Fibroblast of skin of back (primary cell): Measurements from ENCODE around the gene CCDC138. TPM values are rescaled to one million over a fixed set of nuclear protein-coding genes. Genes with fewer than 3 reads are reported as not detected.
"Not testable (repeated sequence)": the region's sequence is repeated elsewhere in the genome, so short reads cannot be mapped to it uniquely, and the experiment has no call there.

ENCODE experiments used
- DNase-seq: peaks from one replicate; pipeline ENCODE4 v3.0.0-alpha.2; 2013
- polyA plus RNA-seq, 2 experiments: library from polyadenylated mRNA; unstranded; fragments of 120-200 nt; gene quantifications; one replicate each; pipeline ENCODE4 v1.2.1, GENCODE V29; 2013; ENCODE audit not compliant: insufficient read length in 2 of 2

CCDC138 gene, protein sequence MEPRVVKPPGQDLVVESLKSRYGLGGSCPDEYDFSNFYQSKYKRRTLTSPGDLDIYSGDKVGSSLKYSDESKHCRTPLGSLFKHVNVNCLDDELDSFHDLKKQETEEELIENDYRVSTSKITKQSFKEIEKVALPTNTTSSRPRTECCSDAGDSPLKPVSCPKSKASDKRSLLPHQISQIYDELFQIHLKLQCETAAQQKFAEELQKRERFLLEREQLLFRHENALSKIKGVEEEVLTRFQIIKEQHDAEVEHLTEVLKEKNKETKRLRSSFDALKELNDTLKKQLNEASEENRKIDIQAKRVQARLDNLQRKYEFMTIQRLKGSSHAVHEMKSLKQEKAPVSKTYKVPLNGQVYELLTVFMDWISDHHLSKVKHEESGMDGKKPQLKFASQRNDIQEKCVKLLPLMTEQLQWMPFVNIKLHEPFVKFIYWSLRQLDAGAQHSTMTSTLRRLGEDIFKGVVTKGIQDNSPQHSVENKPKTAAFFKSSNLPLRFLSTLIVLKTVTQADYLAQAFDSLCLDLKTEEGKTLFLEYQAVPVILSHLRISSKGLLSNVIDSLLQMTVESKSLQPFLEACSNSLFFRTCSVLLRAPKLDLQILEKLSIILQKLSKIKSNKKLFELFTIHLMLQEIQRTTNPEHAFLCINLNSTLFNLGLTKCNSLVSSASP
- polyA plus RNA-seq (2013, experiment 1 of 2; ENCODE audit: insufficient read length), result 3.9 TPM
- 1.8 TPM for polyA plus RNA-seq (2013, experiment 2 of 2; ENCODE audit: insufficient read length)

DNA sequence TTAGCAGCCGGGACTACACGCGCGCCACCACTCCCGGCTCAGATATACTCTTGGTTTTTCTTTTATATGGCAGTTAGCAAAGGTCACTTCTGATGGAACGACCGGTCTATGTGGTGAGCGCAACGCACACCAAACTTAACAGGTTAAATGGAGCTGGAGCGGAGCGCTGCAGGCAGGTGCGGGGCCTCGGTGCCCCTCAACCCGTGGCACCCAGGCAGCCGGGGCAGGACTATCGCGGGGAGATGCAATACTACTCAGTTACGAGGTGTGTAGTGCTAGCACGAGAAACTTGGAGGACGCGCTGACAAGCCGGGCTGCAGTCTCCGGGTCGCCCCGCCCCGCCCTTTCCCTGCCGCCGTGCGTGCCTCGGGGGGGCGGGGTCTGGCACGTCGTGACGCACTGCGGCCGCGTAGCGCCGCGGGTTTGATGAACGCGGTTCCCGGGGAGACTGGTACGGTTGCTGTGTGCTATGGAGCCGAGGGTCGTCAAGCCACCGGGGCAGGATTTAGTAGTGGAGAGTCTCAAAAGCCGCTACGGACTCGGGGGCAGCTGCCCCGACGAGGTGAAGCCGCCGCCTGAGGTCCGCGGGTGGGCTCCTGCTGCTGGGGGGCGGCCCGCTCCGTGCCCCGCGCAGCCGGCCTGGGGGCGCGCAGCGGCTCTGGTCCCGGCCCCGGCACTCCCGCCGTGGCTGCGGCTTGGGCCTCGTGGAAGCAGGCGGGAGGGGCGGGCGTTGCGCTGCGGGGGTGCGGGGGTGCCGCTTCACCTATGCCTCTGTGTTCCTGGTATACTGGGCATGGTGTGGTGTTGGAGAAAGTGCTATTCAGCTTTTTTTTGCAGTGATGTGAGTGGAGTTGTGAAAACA lies at the start of gene CCDC138:
CCDC138 (plus strand) TSS at position 418 of the 862 bp plus-strand sequence; CDS start at position 470, 52 bp downstream.
- peak; percentile 87 for DNase-seq

DNA sequence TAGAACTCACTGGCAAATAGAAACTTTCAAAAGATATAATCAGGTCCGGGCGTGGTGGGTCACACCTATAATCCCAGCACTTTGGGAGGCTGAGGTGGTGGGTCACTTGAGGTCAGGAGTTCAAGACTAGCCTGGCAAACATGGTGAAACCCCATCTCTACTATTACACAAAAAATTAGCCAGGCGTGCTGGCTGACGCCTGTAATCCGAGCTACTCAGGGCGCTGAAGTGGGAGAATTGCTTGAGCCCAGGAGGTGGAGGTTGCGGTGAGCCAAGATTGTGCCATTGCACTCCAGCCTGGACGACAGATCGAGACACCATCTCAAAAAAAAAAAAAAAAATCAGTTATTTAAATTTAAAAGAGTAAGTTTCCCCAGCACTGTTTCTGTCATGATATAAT lies 28.6 kb upstream of the CCDC138 start:
- not testable (repeated sequence) for DNase-seq

DNA sequence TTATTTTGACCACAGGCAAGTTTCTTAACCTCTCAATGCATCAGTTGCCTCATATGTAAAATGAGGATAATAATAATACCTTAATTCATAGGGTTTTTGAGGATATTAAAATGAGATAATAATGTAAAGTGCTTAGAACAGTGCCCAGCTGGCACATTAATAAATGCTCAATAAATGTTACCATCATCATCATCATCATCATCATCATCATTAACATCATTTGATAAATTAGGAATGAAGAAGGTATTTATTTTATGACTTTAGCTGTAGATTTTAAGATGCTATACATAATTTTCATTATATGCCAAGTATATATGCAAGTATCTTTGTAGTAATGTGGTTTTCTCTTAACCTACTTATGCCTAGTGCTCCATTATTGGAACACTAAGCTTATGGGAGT lies 24.0 kb upstream of the CCDC138 start:
- DNase-seq, result not testable (repeated sequence)

DNA sequence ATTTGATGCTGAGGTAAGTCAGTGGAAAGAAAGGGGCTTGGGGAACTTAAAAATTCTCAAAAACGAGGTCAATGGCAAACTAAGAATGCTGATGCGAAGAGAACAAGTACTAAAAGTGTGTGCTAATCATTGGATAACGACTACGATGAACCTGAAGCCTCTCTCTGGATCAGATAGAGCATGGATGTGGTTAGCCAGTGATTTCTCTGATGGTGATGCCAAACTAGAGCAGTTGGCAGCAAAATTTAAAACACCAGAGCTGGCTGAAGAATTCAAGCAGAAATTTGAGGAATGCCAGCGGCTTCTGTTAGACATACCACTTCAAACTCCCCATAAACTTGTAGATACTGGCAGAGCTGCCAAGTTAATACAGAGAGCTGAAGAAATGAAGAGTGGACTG lies 19.9 kb upstream of the CCDC138 start:
- not testable (repeated sequence) for DNase-seq

DNA sequence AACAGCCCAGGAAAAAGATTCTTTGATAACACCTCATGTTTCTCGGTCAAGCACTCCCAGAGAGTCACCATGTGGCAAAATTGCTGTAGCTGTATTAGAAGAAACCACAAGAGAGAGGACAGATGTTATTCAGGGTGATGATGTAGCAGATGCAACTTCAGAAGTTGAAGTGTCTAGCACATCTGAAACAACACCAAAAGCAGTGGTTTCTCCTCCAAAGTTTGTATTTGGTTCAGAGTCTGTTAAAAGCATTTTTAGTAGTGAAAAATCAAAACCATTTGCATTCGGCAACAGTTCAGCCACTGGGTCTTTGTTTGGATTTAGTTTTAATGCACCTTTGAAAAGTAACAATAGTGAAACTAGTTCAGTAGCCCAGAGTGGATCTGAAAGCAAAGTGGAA lies 18.7 kb upstream of the CCDC138 start:
- not testable (repeated sequence) for DNase-seq

DNA sequence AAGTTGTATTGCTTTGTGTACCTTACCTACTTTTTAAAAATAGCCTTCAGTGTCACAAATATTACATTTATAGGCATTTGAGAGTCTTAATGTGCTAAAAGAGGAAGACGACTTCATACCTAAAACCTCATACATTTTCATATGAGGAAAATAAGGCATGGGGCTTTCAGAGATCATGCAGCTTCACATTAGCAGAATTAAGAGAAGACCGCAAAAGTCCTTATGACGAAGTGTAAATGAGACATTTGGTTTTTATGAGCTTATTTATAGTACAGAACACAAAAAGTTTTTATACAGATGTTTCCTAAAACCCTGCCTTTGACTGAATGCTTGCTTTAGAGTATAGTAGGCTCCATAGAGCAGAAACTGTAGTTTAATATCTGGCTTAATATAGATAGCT lies 10.1 kb upstream of the CCDC138 start:
- DNase-seq, result no peak

DNA sequence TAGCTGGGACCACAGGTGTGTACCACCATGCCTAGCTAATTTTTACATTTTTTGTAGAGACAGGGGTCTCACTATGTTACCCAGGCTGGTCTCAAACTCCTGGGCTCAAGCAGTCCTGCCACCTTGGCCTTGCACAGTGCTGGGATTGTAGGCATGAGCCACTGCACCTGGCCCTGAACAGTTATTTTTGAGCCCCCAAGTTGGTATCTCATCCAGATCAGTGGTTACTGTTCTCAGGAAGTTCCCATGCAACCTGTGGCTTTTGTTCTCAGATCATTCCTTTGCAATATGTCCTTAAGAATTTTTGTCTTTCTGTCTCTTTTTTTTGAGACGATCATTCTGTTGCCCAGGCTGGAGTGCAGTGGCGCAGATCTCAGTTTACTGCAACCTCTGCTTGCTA lies 7.7 kb upstream of the CCDC138 start:
- DNase-seq, result no peak

DNA sequence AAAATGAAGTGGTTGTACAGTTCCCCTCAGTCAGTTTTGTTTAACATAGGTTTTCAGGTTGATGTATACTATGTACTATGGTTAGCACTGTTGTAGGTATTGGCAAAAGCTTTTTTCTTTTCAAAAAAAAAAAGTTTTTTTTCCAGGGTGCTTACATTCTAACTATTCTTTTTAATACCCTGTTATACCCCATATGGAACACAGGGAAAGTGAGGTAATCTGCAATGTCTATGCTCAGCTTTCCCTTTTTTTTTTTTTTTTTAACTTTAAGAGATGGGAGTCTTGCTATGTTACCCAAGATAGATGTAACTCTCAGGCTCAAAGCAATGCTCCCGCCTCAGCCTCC lies 590 bp upstream of the CCDC138 start:
- no peak for DNase-seq

DNA sequence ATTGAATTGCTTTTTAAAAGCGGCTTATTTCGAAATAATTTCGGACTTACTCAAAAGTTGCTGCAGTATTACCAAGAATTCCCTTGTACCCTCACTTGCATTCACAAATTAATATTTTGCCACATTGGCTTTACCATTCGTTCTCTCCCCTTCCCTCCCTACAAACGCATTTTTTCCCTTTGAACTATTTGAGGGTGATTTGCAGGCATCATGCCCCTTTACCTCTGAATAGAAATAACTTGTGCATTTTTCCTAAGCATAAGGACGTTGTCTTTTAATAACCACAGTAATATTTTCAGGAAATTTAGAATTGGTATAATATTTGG lies 608 bp downstream of the CCDC138 start:
- DNase-seq, result no peak

DNA sequence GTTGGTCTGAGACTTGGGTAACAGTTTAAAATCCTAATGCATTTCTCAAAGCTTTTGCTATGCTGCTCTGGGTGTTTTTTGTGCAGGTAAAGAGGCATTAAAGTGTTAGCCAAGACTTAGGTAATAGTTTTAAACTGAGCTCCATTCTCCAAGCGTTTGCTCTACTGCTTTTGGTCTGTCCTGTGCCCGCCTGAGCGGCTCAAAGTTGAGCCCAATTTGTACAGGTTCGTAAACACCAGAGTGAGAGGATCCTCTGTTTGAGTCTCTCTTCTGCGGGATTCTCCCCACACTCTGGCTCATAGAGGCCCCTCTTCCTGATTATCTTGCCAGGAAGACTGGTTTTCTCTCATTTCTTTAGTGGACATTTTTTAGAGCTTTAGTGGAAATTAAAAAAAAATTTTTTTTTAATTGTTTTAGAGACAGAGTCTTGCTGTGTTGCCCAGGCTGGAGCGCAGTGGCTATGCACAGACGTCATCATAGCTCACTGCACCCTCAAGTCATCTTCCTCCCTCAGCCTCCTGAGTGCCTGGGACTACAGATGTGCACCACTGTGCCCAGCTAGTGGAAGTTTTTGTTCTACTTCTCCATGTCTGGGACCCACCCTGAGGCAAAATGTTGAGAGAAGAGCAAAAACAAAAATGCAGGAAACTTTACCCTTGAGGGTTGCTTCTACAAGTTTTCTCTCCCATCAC lies 16.6 kb downstream of the CCDC138 start:
- DNase-seq, result no peak

DNA sequence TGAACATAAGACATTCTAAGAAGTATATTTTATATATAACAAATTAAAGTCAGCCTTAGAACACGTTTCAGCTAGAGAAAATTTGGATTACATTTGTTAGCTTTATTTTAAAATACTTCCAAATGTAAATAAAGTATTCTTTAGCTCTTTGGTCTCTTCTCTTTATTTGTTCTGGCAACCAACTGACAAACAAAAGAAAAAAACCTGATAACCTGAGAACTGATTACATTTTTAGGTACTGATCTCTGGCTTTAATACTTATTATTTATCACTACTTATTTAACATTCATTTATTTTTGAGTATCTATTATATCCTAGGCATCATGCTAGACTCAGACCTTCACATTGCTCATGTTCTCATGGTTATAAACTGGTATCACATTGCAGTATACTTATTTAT lies 18.5 kb downstream of the CCDC138 start:
- no peak for DNase-seq

DNA sequence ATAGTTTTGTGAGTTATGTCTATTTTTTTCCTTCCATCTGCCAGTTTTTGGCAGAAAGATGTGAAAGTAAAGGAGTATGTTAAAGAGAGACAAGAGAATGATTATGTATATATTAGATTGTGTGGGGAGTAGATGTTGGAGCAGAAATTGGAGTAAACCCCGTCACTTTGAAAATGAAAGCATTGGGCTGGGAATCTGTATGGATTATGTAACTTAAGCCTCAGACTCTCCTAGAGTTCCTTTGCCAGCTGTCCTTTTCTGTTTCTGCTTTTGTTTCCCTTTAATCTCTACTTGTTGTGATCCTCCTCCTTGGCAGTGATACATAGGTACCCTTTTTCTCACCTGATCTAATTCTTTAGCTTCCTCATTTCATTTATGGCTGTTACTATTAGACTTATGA lies 19.2 kb downstream of the CCDC138 start:
- no peak for DNase-seq

DNA sequence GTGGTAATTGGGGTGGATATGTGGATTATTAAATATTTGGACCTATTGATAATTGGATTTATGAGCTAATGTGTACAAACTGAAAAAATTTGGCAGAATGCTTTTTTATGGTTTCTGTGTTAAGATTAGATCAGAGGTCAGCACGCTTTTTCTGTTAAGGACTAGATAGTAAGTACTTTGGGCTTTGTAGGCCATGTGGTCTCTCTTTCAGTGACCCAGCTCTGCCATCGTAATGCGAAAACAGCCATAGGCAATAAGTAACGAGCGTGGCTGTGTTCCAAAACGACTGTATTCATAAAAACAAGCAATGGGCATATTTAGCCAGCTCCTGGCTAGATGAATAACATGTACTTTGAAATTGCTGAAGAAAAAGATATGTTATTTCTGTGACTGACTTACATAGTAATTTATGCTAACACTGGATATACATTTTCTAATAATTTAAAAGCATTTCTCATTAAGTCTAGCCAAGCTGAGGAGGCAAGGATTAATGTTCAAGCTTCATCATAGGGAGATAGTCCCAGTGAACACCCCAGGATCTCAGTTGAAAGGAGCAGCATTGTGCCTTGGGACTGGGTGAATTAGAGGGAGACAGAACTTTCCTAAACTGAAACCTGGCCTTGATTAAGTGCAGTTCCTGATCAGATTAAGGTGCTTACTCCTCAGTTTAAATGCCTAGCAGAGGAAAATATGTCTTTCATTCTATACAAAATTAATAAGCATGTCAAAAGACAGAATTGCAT lies 20.0 kb downstream of the CCDC138 start:
- DNase-seq, result no peak

DNA sequence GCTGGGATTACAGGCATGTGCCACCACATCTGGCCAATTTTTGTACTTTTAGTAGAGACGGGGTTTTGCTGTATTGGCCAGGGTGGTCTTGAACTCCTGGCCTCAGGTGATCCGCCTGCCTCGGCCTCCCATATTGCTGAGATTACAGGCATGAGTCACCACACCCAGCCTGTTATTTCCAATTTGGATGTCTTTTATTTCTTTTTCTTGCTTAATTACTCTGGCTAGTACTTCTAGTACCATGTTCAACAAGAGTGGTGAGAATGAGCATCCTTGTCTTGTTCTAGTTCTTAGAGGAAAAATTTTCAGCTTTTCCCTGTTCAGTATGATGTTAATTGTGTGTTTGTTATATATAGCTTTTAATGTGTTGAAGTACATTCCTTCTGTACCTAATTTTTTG lies 23.4 kb downstream of the CCDC138 start:
- no peak for DNase-seq

DNA sequence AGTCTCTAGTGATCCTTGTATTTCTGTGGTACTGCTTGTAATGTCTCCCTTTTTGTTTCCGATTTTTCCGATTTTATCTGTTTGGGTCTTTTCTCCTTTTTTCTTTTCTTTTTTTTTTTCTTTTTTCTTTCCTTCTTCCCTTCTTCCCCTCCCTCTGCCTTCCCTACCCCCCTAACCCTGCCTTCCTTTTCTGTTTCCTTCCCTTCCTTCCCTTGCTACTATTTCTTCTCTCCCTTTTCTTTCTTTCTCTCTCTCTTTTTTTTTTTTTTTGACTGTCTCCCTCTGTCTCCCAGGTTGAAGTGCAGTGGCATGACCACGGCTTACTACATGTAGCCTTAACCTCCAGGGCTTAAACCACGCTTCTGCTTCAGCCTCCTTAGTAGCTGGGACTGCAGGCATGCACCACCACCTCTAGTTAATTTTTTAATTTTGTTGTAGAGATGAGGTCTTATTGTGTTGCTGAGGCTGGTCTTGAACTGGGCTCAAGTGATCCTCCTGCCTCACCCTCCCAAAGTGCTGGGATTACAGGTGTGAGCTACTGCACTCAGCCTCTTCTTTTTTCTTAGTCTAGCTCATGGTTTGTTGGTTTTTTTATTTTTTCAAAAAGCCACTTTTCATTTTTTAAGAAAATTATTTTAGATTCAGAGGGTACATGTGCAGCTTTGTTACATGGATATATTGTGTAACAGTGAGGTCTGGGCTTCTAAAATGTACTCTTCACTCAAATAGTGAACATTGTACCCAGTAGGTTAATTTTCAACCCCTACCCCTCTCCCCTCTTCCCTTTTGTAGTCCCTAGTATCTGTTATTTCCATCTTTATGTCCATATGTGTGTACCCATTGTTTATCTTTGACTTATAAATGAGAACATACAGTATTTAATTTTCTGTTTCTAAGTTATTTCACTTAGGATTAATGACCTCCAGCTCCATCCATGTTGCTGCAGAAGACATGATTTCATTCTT lies 24.7 kb downstream of the CCDC138 start:
- DNase-seq, result no peak

DNA sequence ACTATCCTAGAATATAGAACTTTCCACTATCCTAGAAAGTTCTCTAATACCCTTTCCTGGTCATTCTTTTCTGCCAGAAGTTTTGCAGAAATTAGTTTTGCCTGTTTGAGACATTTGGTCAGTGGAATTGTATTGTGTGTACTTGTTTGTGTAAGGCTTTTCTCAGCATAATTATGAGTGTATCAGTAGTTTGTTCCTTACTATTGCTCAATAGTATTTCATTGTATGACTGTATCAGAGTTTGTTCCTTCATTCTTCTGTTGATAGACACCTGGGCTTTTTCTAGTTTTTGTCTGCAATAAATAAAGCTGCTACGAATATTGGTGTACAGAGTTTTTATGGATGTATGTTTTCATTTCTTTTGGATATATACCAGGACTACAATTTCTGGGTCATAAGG lies 27.2 kb downstream of the CCDC138 start:
- DNase-seq, result no peak

DNA sequence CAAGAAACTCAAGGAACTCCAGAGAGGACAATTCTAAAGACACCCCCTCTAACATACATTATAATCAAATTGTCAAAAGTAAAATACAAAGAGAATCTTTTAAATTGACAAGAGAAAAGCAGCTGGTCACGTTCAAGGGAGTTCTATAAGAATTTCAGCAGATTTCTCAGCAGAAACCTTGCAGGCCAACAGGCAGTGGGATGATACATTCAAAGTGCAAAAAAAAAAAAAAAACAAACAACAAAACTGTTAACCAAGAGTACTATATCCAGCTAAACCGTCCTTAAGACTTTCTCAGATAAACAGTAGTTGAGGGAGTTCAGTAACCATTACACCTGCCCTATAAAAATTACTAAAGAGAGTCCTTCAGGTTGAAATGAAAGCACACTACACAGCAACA lies 33.9 kb downstream of the CCDC138 start:
- DNase-seq, result no peak

DNA sequence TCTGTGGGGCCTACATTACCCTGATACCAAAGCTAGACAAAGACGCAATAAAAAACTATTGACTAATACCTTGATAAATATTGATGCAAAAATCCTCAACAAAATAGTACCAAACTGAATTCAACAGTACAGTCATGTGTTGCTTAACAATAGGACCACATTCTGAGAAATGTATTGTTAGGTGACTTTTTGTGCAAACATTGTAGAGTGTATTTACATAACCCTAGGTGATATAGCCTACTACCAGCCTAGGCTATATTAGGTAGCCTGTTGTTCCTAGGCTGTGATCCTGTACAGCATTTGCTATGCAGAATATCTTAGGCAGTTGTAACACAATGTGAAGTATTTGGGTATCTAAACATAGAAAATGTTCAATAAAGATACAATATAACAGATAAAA lies 36.7 kb downstream of the CCDC138 start:
- no peak for DNase-seq

DNA sequence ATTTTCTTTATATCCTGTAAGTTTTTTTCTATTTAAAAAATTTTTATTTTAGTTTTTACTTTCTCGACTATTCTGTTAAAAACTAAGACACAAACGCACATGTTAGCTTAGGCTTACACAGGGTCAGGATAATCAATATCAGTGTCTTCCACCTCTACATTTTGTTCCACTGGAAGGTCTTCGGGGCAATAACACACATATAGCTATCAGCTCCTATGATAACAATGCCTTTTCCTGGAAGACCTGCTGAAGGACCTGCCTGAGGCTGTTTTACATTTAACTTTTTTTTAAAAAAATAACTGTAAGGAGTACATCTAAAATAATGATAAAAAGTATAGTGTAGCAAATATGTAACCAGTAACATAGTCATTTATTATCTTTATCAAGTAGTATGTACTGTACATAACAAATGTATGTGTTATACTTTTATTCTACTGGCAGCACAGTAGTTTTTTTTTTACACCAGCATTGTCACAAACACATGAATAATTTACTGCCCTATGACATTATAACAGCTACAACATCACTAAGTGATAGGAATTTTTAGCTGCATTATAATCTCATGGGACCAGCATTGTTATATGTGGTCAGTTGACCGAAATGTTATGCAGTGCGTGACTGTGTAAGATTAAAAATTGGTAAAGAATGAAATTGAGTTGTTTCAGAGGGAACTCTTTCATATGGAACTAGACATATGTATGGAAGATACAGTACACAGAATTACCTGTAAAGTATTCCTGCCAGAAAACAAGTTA lies 37.9 kb downstream of the CCDC138 start:
- DNase-seq, result no peak

DNA sequence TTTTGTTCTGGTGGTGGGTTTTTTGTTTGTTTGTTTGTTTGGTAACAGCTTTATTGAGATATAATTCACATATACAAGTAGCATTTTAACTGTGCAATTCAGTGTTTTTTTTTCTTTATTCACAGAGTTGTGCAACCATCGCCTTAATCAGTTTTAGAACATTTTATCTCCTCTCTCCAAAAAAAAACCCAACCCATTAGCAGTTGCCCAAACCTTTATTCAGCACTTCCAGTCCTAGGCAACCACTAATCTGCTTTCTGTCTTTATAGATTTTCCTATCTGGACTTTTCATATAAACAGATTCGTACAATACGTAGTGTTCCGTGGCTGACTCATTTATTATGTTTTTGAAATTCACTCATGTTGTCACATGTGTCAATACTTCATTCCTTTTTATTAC lies 38.7 kb downstream of the CCDC138 start:
- DNase-seq, result no peak
